SH-SY5Y (cell line): ENCODE data around the gene PAQR7.

Source experiments
- GATA2 ChIP-seq: IDR thresholded peaks from 2 replicates; pipeline ENCODE4 v1.6.1; 2011; ENCODE audit warnings: mild to moderate bottlenecking, low read depth, low read length
- GATA3 ChIP-seq: IDR thresholded peaks from 2 replicates; pipeline ENCODE4 v1.6.1; 2011; ENCODE audit warnings: low read depth, mild to moderate bottlenecking, low read length, moderate library complexity

GRCh38 chr1:25843483-25843882 is 32.0 kb downstream of the PAQR7 start:
- TF ChIP-seq GATA3 (no peak), GATA2 (no peak)
